Stimulated activated naive CD8-positive, alpha-beta T cell treated with anti-CD3 and anti-CD28 coated beads, Interleukin-15, Interleukin-2, amounts not matched to agents 100 ng/mL and 50 ng/mL, for 24 hours (primary cell): ENCODE measurements around the gene MRPL22.
"Not testable (repeated sequence)": the region's sequence is repeated elsewhere in the genome, so short reads cannot be mapped to it uniquely, and the experiment has no call there.

Source experiments
- H3K27ac Mint-ChIP-seq: one replicate; pipeline ENCODE4 v1.8.0; 2021; ENCODE audit warnings: mild to moderate bottlenecking, mixed read lengths
- H3K27me3 Mint-ChIP-seq: one replicate; pipeline ENCODE4 v1.8.0; 2021; ENCODE audit warnings: mixed read lengths
- H3K36me3 Mint-ChIP-seq: one replicate; pipeline ENCODE4 v1.8.0; 2021; ENCODE audit warnings: low read depth, mixed read lengths
- H3K4me1 Mint-ChIP-seq: one replicate; pipeline ENCODE4 v1.8.0; 2021; ENCODE audit warnings: low read depth, mixed read lengths
- H3K4me3 Mint-ChIP-seq: one replicate; pipeline ENCODE4 v1.8.0; 2021; ENCODE audit warnings: mild to moderate bottlenecking, mixed read lengths
- H3K9me3 Mint-ChIP-seq: one replicate; pipeline ENCODE4 v1.8.0; 2021; ENCODE audit warnings: mixed read lengths

MRPL22 gene

DNA sequence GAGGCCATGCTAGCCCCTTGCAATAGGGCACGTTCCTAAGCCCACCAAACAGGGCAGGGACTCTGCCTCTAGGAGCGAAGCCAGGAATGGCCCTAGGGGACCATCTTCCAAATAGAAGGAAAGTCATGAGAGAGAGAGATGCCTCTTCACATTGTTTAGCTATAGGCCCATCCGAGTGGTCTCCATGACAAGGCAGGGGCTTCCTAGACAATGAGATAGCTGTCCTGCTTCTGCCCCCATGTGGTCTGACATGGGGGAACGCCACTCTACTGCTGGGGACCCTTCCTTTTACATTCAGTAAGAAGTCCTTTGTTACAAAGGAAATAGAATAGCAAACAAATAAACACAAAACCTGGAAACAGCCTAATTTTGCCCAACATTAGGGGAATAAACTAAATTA lies 54.8 kb downstream of the MRPL22 start:
- H3K9me3 Mint-ChIP-seq = no peaks in the 10 kb centered on the region
- H3K36me3 Mint-ChIP-seq = no peaks in the 10 kb centered on the region
- no peaks in the 10 kb centered on the region for H3K4me1 Mint-ChIP-seq
- H3K4me3 Mint-ChIP-seq = no peak overlapping the region
- H3K27me3 Mint-ChIP-seq = peaks cover 16% of the 10 kb centered on the region
- no peak overlapping the region for H3K27ac Mint-ChIP-seq

- H3K36me3 Mint-ChIP-seq = no peaks in the 10 kb centered on the region
- no peaks in the 10 kb centered on the region for H3K4me1 Mint-ChIP-seq
- H3K9me3 Mint-ChIP-seq = no peaks in the 10 kb centered on the region
- peaks cover 29% of the 10 kb centered on the region for H3K27me3 Mint-ChIP-seq
- no peak overlapping the region for H3K4me3 Mint-ChIP-seq
- no peak overlapping the region for H3K27ac Mint-ChIP-seq
These were observed 56.9 kb downstream of the MRPL22 start for GRCh38 chr5:154997746-154998145.

- Mint-ChIP-seq H3K4me3 (no peak overlapping the region), H3K4me1 (no peaks in the 10 kb centered on the region)
These were observed 59.0 kb downstream of the MRPL22 start for GRCh38 chr5:154999865-155000264.

GRCh38 chr5:155001523-155001922 lies 60.6 kb downstream of the MRPL22 start:
- no peaks in the 10 kb centered on the region for H3K36me3 Mint-ChIP-seq
- no peak overlapping the region for H3K4me3 Mint-ChIP-seq
- H3K27ac Mint-ChIP-seq = no peak overlapping the region
- peaks cover 37% of the 10 kb centered on the region for H3K27me3 Mint-ChIP-seq
- H3K9me3 Mint-ChIP-seq = no peaks in the 10 kb centered on the region
- no peaks in the 10 kb centered on the region for H3K4me1 Mint-ChIP-seq

More at GRCh38 chr5:154999865-155000264, 59.0 kb downstream of the MRPL22 start:
- Mint-ChIP-seq H3K27me3 (peaks cover 29% of the 10 kb centered on the region), H3K27ac (no peak overlapping the region), H3K36me3 (no peaks in the 10 kb centered on the region), H3K9me3 (no peaks in the 10 kb centered on the region)

DNA sequence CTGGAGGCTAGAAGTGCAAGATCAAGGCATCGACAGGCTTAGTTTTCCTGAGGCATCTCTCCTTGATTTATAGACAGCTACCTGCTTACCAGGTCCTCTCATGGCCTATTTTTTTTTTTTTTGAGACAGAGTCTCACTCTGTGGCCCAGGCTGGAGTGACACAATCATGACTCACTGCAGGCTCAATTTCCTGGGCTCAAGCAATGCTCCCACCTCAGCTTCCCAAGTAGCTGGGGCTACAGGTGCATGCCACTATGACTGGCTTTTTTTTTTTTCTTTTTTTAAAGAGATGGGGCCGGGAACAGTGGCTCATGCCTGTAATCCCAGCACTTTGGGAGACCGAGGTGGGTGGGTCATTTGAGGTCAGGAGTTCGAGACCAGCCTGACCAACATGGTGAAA lies 61.8 kb downstream of the MRPL22 start:
- H3K27ac Mint-ChIP-seq, H3K4me1 Mint-ChIP-seq, H3K9me3 Mint-ChIP-seq, H3K4me3 Mint-ChIP-seq, H3K36me3 Mint-ChIP-seq: not testable (repeated sequence)
- peaks cover 46% of the 10 kb centered on the region for H3K27me3 Mint-ChIP-seq

DNA sequence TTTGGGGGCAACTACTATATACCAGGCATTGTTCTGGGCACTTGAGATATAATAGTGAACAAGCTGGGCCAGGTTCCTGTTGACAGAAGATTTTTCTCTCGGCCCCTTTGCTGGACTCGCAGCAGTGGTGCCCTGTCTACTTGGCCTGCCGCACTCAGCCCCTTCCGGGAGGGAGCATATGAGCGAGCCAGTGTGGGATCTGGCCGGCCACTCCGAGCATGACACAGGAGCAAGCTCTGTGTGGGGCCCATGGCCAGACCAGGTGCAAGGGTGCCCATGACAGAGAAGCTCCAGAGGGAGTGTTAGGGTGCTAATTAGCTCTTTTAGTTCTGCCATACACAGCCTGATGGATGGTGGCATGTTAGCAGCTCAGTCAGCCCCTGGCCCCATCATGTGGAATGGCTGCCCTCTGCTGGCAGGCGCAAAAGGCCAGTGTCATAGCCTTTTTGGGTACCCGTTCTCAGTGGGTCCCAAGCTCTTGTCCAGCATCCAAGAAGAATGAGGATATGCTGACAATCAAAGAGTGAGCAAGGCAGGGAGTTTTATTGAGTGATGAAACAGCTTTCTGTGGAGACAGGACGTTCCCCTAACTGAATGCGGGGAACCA lies 63.4 kb downstream of the MRPL22 start:
- no peaks in the 10 kb centered on the region for H3K9me3 Mint-ChIP-seq

DNA sequence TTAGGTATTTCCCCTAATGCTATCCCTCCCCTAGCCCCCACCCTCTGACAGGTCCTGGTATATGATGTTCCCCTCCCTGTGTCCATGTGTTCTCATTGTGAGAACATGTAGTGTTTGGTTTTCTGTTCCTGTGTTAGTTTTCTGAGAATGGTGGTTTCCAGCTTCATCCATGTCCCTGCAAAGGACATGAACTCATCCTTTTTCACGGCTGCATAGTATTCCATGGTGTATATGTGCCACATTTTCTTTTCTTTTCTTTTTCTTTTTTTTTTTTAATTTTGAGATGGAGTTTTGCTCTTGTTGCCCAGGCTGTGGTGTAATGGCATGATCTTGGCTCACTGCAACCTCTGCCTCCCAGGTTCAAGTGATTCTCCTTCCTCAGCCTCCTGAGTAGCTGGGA lies 65.4 kb downstream of the MRPL22 start:
- not testable (repeated sequence) for H3K4me1 Mint-ChIP-seq, H3K27ac Mint-ChIP-seq, H3K4me3 Mint-ChIP-seq, H3K9me3 Mint-ChIP-seq, H3K36me3 Mint-ChIP-seq
- peaks cover 30% of the 10 kb centered on the region for H3K27me3 Mint-ChIP-seq

More for the DNA sequence above, 63.4 kb downstream of the MRPL22 start:
- no peaks in the 10 kb centered on the region for H3K4me1 Mint-ChIP-seq
- no peaks in the 10 kb centered on the region for H3K36me3 Mint-ChIP-seq
- H3K27ac Mint-ChIP-seq = no peak overlapping the region
- peaks cover 38% of the 10 kb centered on the region for H3K27me3 Mint-ChIP-seq
- H3K4me3 Mint-ChIP-seq = no peak overlapping the region

- Mint-ChIP-seq H3K36me3 (no peaks in the 10 kb centered on the region), H3K4me1 (no peaks in the 10 kb centered on the region), H3K9me3 (no peaks in the 10 kb centered on the region), H3K27ac (no peak overlapping the region), H3K4me3 (no peak overlapping the region), H3K27me3 (peaks cover 32% of the 10 kb centered on the region)
These were observed 67.8 kb downstream of the MRPL22 start for GRCh38 chr5:155008669-155009068.

DNA sequence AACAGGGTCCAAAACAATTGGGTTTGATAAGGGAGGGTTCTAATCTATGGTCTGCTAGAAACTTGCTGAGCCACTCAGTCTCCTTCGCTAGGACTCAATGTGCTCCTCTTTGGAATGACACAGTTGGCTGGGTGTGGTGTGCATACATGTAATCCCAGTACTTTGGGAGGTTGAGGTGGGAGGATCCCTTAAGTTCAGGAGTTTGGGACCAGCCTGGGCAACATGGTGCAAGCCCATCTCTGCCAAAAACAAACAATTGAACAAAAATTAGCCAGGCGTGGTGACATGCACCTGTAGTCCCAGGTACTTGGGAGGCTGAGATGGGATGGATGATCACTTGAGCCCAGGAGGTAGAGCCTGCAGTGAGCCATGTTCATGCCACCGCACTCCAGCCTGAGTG lies 70.0 kb downstream of the MRPL22 start:
- no peak overlapping the region for H3K4me3 Mint-ChIP-seq
- H3K36me3 Mint-ChIP-seq = no peaks in the 10 kb centered on the region
- H3K27me3 Mint-ChIP-seq = peaks cover 27% of the 10 kb centered on the region
- no peak overlapping the region for H3K27ac Mint-ChIP-seq
- H3K9me3 Mint-ChIP-seq = no peaks in the 10 kb centered on the region
- no peaks in the 10 kb centered on the region for H3K4me1 Mint-ChIP-seq

DNA sequence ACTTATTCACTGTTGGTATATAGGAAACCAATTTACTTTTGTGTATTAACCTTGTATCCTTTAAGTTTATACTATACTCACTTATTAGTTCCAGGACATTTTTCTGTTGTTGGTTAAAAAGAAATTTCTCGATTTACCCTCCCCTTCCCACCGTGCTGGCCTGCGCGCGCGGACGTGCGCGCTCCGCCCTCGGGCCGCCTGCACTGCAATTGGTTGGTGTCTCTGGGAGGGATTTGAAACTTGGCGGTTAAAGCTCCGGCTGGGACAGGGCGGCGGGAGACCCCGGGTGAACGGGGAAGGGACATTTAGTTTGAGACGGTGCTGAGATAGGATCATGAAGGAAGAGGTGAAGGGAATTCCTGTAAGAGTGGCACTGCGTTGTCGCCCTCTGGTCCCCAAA lies 72.7 kb downstream of the MRPL22 start, which contains the start of gene KIF4B:
Gene KIF4B (plus strand): TSS at position 230 of the 400 bp plus-strand sequence. CDS start 105 bp downstream, at position 335.
- Mint-ChIP-seq H3K4me1 (no peaks in the 10 kb centered on the region), H3K36me3 (no peaks in the 10 kb centered on the region), H3K9me3 (no peaks in the 10 kb centered on the region), H3K4me3 (no peak within 1 kb of the TSS), H3K27me3 (peaks cover 16% of the 10 kb centered on the region), H3K27ac (no peak within 1 kb of the TSS)

DNA sequence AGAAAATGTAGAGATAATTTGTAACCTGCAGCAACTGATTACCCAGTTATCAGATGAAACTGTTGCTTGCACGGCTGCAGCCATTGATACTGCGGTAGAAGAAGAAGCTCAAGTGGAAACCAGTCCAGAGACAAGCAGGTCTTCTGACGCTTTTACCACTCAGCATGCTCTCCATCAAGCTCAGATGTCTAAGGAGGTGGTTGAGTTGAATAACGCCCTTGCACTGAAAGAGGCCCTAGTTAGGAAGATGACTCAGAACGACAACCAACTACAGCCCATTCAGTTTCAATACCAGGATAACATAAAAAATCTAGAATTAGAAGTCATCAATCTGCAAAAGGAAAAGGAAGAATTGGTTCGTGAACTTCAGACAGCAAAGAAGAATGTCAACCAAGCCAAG lies 74.4 kb downstream of the MRPL22 start:
- Mint-ChIP-seq H3K36me3 (no peaks in the 10 kb centered on the region), H3K27ac (no peak overlapping the region), H3K9me3 (no peaks in the 10 kb centered on the region), H3K4me3 (no peak overlapping the region), H3K4me1 (no peaks in the 10 kb centered on the region), H3K27me3 (peaks cover 16% of the 10 kb centered on the region)

GRCh38 chr5:155017610-155018009 lies 76.7 kb downstream of the MRPL22 start:
- H3K27ac Mint-ChIP-seq = no peak overlapping the region
- H3K4me1 Mint-ChIP-seq = no peaks in the 10 kb centered on the region
- no peaks in the 10 kb centered on the region for H3K9me3 Mint-ChIP-seq
- no peak overlapping the region for H3K4me3 Mint-ChIP-seq
- H3K27me3 Mint-ChIP-seq = peaks cover 17% of the 10 kb centered on the region
- H3K36me3 Mint-ChIP-seq = no peaks in the 10 kb centered on the region
